ENCODE results near the gene PGM3.

Gene PGM3

DNA sequence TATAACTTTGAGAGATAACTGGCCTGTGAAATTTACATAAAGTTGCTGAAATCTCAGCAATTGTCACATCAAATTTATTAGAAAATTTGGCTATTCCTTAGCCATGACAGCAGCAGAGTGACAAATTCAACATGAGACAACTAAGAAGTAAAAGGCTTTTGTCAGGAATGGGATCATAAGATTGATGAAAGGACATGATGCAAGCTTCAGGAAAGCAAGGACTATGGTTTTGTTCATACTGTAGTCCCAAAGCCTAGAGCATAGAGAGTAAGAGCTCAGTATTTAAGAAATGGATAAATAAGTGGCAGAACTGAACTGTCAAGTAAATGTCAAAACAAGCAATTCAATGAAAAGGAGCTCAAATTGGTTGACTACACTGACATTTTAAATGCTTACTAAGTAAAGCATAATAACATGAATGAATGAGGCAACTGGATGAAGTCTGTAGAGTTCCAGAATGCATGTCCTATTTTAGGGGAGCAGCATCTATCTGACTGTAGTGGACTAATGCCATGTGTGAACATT is 12.6 kb downstream of the PGM3 start (continued):
- TF ChIP-seq, protein P1, sequence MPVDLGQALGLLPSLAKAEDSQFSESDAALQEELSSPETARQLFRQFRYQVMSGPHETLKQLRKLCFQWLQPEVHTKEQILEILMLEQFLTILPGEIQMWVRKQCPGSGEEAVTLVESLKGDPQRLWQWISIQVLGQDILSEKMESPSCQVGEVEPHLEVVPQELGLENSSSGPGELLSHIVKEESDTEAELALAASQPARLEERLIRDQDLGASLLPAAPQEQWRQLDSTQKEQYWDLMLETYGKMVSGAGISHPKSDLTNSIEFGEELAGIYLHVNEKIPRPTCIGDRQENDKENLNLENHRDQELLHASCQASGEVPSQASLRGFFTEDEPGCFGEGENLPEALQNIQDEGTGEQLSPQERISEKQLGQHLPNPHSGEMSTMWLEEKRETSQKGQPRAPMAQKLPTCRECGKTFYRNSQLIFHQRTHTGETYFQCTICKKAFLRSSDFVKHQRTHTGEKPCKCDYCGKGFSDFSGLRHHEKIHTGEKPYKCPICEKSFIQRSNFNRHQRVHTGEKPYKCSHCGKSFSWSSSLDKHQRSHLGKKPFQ (tag by site-specific recombination; IDR thresholded peaks at IDR 0.05): no peak
- TF ChIP-seq SCRT1 (tag by site-specific recombination; IDR thresholded peaks at IDR 0.05; ENCODE audit: borderline replicate concordance) (no peak), GLIS1 (tag by site-specific recombination; IDR thresholded peaks at IDR 0.05) (no peak), ZNF785 (tag by site-specific recombination; IDR thresholded peaks at IDR 0.05) (no peak), ZNF660 (tag by site-specific recombination; IDR thresholded peaks at IDR 0.05) (no peak)

DNA sequence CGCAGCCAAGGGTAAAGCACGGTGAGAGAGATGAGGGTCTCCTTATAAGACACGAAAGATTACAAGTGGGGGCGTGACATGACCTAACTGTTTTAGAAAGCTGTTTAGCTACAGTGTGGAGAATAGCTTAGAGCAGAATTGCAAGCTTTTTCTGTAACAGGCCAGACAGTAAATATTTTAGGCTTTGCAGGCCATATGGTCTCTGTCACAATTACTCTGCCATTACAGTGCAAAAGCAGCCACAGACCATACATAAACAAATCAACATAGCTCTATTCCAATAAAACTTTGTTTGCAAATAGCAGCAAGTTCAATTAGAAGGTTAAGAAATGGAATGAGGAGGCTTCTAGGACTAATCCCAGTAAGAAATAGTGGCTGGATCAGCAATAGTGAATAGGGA is 16.8 kb downstream of the PGM3 start:
- ChIA-PET CTCF (interaction anchor here (0.6 to 1.0 kb wide), 3 partner anchors 40 to 714 kb away, joined by 3 to 4 read pairs (median 3); partner anchors contain the start of gene UBE3D), POLR2A (no interaction called here)
- H3K27ac ChIP-seq (ENCODE audit: extremely low read depth, low read depth, low read length): no peak overlapping the region
- no peak for TF ChIP-seq KLF9 (tag by site-specific recombination; IDR thresholded peaks at IDR 0.05; ENCODE audit: low read depth)
- no peak for TF ChIP-seq ZNF624 (tag by site-specific recombination; IDR thresholded peaks at IDR 0.05)
- no peak for TF ChIP-seq EGR2 (tag by site-specific recombination; IDR thresholded peaks at IDR 0.05; ENCODE audit: low read depth)
- no peak for TF ChIP-seq ZNF221 (tag by site-specific recombination; IDR thresholded peaks at IDR 0.05; ENCODE audit: borderline replicate concordance)
- TF ChIP-seq, protein P2, sequence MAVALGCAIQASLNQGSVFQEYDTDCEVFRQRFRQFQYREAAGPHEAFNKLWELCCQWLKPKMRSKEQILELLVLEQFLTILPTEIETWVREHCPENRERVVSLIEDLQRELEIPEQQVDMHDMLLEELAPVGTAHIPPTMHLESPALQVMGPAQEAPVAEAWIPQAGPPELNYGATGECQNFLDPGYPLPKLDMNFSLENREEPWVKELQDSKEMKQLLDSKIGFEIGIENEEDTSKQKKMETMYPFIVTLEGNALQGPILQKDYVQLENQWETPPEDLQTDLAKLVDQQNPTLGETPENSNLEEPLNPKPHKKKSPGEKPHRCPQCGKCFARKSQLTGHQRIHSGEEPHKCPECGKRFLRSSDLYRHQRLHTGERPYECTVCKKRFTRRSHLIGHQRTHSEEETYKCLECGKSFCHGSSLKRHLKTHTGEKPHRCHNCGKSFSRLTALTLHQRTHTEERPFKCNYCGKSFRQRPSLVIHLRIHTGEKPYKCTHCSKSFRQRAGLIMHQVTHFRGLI (tag by site-specific recombination; IDR thresholded peaks at IDR 0.05): no peak
- no peak for TF ChIP-seq ZNF610 (tag by site-specific recombination; IDR thresholded peaks at IDR 0.05; ENCODE audit: borderline replicate concordance)
- TF ChIP-seq ZSCAN23 (tag by site-specific recombination; IDR thresholded peaks at IDR 0.05): no peak
- no peak for TF ChIP-seq ZNF600 (tag by site-specific recombination; IDR thresholded peaks at IDR 0.05)
- TF ChIP-seq, protein P3, sequence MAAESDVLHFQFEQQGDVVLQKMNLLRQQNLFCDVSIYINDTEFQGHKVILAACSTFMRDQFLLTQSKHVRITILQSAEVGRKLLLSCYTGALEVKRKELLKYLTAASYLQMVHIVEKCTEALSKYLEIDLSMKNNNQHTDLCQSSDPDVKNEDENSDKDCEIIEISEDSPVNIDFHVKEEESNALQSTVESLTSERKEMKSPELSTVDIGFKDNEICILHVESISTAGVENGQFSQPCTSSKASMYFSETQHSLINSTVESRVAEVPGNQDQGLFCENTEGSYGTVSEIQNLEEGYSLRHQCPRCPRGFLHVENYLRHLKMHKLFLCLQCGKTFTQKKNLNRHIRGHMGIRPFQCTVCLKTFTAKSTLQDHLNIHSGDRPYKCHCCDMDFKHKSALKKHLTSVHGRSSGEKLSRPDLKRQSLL (tag by site-specific recombination; IDR thresholded peaks at IDR 0.05): no peak
- TF ChIP-seq, protein P1 (tag by site-specific recombination; IDR thresholded peaks at IDR 0.05): no peak
- TF ChIP-seq ZNF473 (tag by site-specific recombination; IDR thresholded peaks at IDR 0.05): no peak
- TF ChIP-seq ZNF555 (tag by site-specific recombination; conservative IDR thresholded peaks at IDR 0.05): no peak
- TF ChIP-seq ZNF155 (tag by site-specific recombination; IDR thresholded peaks at IDR 0.05): no peak
- no peak for TF ChIP-seq ZNF791 (tag by site-specific recombination; IDR thresholded peaks at IDR 0.05)
- TF ChIP-seq SCRT2 (tag by site-specific recombination; IDR thresholded peaks at IDR 0.05): no peak
- TF ChIP-seq HOXA7 (CRISPR knock-in tag; IDR thresholded peaks at IDR 0.05; ENCODE audit: borderline replicate concordance): no peak
- no peak for TF ChIP-seq ZNF157 (tag by site-specific recombination; IDR thresholded peaks at IDR 0.05)
- no peak overlapping the region for H3K4me3 ChIP-seq (ENCODE audit: low read depth, low read length)
- H3K9me3 ChIP-seq (ENCODE audit: control insufficient read depth, insufficient read depth, low read depth, low read length): no peaks in the 10 kb centered on the region
- H3K4me1 ChIP-seq (ENCODE audit: control insufficient read depth, insufficient read depth, low read length): no peaks in the 10 kb centered on the region
- H3K36me3 ChIP-seq (ENCODE audit: control insufficient read depth in 2 of 2, insufficient read depth in 1 of 2, low read length in 2 of 2): peaks cover 61 to 95% of the 10 kb centered on the region in 2 experiments

Data from HEK293 (cell line).